Measurements from ENCODE around the gene KRT32.
"Not testable (repeated sequence)": the region's sequence is repeated elsewhere in the genome, so short reads cannot be mapped to it uniquely, and the experiment has no call there.

Gene KRT32

GRCh38 chr17:41428591-41429291 is 38.4 kb downstream of the KRT32 start:
- DNase-seq (ENCODE audit: low read depth): no peak

- DNase-seq (ENCODE audit: low read depth): no peak
Observed at GRCh38 chr17:41424111-41424635, 43.0 kb downstream of the KRT32 start, which contains the start of gene KRT37. Gene KRT37 (minus strand): TSS chr17:41424585. CDS start chr17:41424523, 62 bp downstream.

GRCh38 chr17:41422586-41422985 is 44.6 kb downstream of the KRT32 start:
- not testable (repeated sequence) for DNase-seq (ENCODE audit: low read depth)

GRCh38 chr17:41421617-41422016 is 45.6 kb downstream of the KRT32 start:
- DNase-seq (ENCODE audit: low read depth): no peak

GRCh38 chr17:41421116-41421515 is 46.1 kb downstream of the KRT32 start:
- no peak for DNase-seq (ENCODE audit: low read depth)

GRCh38 chr17:41420134-41420533 is 47.1 kb downstream of the KRT32 start:
- no peak for DNase-seq (ENCODE audit: low read depth)

GRCh38 chr17:41419716-41420115 is 47.5 kb downstream of the KRT32 start:
- DNase-seq (ENCODE audit: low read depth): no peak

- DNase-seq (ENCODE audit: low read depth): no peak
Observed at GRCh38 chr17:41418116-41418860, 48.9 kb downstream of the KRT32 start.

- no peak for DNase-seq (ENCODE audit: low read depth)
Observed at GRCh38 chr17:41417576-41418015, 49.6 kb downstream of the KRT32 start.

GRCh38 chr17:41417127-41417526 is 50.1 kb downstream of the KRT32 start:
- no peak for DNase-seq (ENCODE audit: low read depth)

GRCh38 chr17:41416479-41416878 is 50.7 kb downstream of the KRT32 start:
- DNase-seq (ENCODE audit: low read depth): peak; percentile 38

GRCh38 chr17:41415833-41416335 is 51.3 kb downstream of the KRT32 start:
- DNase-seq (ENCODE audit: low read depth): peak; percentile 83

- DNase-seq (ENCODE audit: low read depth): no peak
Observed at GRCh38 chr17:41415411-41415810, 51.8 kb downstream of the KRT32 start.

- DNase-seq (ENCODE audit: low read depth): no peak
Observed at GRCh38 chr17:41413982-41414381, 53.2 kb downstream of the KRT32 start.

- DNase-seq (ENCODE audit: low read depth): no peak
Observed at GRCh38 chr17:41413353-41413957, 53.7 kb downstream of the KRT32 start.

GRCh38 chr17:41411072-41411840 is 55.9 kb downstream of the KRT32 start:
- DNase-seq (ENCODE audit: low read depth): no peak
